ENCODE measurements around the gene AGAP1.

DNA sequence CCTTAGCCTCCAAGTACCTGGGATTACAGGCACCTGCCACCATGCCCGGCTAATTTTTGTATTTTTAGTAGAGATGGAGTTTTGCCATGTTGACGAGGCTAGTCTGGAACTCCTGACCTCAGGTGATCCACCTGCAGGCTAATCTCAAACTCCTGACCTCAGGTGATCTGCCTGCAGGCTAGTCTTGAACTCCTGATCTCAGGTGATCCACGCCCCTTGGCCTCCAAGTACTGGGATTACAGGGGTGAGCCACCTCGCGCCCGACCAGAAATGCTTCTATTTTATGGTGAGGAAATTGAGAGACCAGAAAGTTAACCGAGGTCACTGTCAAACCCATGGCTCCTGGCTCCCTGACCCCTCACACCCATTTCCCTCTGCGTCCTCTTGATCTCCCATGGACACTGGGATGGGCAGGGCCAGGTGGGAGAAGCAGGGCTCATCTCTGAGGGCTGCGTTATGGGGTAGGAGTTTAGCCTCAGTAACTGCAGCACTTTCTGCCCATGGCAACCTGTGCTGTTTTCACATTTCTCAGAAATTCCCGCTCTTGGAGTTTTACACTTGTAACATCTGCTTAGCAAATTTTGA is 210.0 kb downstream of the AGAP1 start:
- TF ChIP-seq POLR2AphosphoS5 (IDR thresholded peaks at IDR 0.05; ENCODE audit: low read depth, low read length) (no peak), SIN3A (IDR thresholded peaks at IDR 0.05; ENCODE audit: borderline replicate concordance, insufficient read depth, low read length) (no peak), TAF1 (IDR thresholded peaks at IDR 0.05; ENCODE audit: borderline replicate concordance, insufficient read depth, low read length) (no peak)
